Muscle layer of duodenum (tissue), 2 donors: ENCODE results near the gene KCTD20.
A peak's percentile ranks its signal among the peaks of the same experiment; 100 is the strongest.
"Not testable (repeated sequence)": the region's sequence is repeated elsewhere in the genome, so short reads cannot be mapped to it uniquely, and the experiment has no call there.

Experiments
- H3K27ac ChIP-seq: one replicate; pipeline ENCODE4 v1.7.0; 2013; ENCODE audit warnings: mild to moderate bottlenecking, low read length
- H3K27me3 ChIP-seq: one replicate; pipeline ENCODE4 v1.7.0; 2013; ENCODE audit warnings: low read depth, mild to moderate bottlenecking, control low read depth, low read length
- H3K36me3 ChIP-seq, 2 donors: one replicate each; pipeline ENCODE4 v1.7.0; 2013; ENCODE audit warnings: low read length in 2 of 2, control low read depth in 1 of 2, mild to moderate bottlenecking in 1 of 2; ENCODE audit not compliant: insufficient read depth in 2 of 2, control insufficient read depth in 1 of 2
- H3K4me1 ChIP-seq, 2 donors: one replicate each; pipeline ENCODE4 v1.7.0; 2013; ENCODE audit warnings: low read length in 2 of 2, mild to moderate bottlenecking in 2 of 2, control low read depth in 1 of 2, moderate library complexity in 1 of 2; ENCODE audit not compliant: insufficient read depth in 2 of 2, control insufficient read depth in 1 of 2
- H3K4me3 ChIP-seq, 2 donors: one replicate each; pipeline ENCODE4 v1.7.0; 2013; ENCODE audit warnings: low read length in 2 of 2, low read depth in 1 of 2, mild to moderate bottlenecking in 1 of 2
- H3K9me3 ChIP-seq, 2 donors: one replicate each; pipeline ENCODE4 v1.7.0; 2013; ENCODE audit warnings: low read length in 2 of 2, control low read depth in 1 of 2, mild to moderate bottlenecking in 1 of 2; ENCODE audit not compliant: control insufficient read depth in 1 of 2
- donor health status: healthy.

KCTD20 gene

GRCh38 chr6:36442671-36443470, at the start of gene KCTD20, which contains the start of gene PXT1:
KCTD20 (plus strand) TSS chr6:36443000; CDS start chr6:36470098, 27,098 bp downstream.
PXT1 (minus strand) TSS chr6:36442854; CDS start chr6:36426082, 16,772 bp downstream.
- Histone ChIP-seq H3K27me3 (no peaks in the 10 kb centered on the region), H3K27ac (peak within 1 kb of the TSS; percentile 98), H3K36me3 (peaks cover 0 to 3% of the 10 kb centered on the region in 2 donors), H3K4me3 (peak within 1 kb of the TSS; percentile 85 to 95), H3K4me1 (peaks cover 12 to 23% of the 10 kb centered on the region in 2 donors), H3K9me3 (no peaks in the 10 kb centered on the region)

- no peaks in the 10 kb centered on the region for H3K36me3 ChIP-seq
- H3K27me3 ChIP-seq, result no peaks in the 10 kb centered on the region
- no peaks in the 10 kb centered on the region for H3K9me3 ChIP-seq
- no peak overlapping the region for H3K27ac ChIP-seq
- no peaks in the 10 kb centered on the region for H3K4me1 ChIP-seq
- H3K4me3 ChIP-seq, result no peak overlapping the region
Observed at GRCh38 chr6:36399970-36400369, 42.8 kb upstream of the KCTD20 start.

- H3K4me3 ChIP-seq, result no peak overlapping the region
- H3K27me3 ChIP-seq, result no peaks in the 10 kb centered on the region
- H3K4me1 ChIP-seq, result no peaks in the 10 kb centered on the region
- H3K9me3 ChIP-seq, result no peaks in the 10 kb centered on the region
- no peaks in the 10 kb centered on the region for H3K36me3 ChIP-seq
- no peak overlapping the region for H3K27ac ChIP-seq
Observed at GRCh38 chr6:36402481-36402880, 40.3 kb upstream of the KCTD20 start.

- no peak overlapping the region for H3K27ac ChIP-seq
- H3K4me1 ChIP-seq, result no peaks in the 10 kb centered on the region
- H3K27me3 ChIP-seq, result no peaks in the 10 kb centered on the region
- H3K9me3 ChIP-seq, result no peaks in the 10 kb centered on the region
- no peak overlapping the region for H3K4me3 ChIP-seq
- H3K36me3 ChIP-seq, result no peaks in the 10 kb centered on the region
Observed at GRCh38 chr6:36404164-36404563, 38.6 kb upstream of the KCTD20 start.

GRCh38 chr6:36409718-36410117, 33.1 kb upstream of the KCTD20 start:
- not testable (repeated sequence) for H3K36me3 ChIP-seq, H3K27ac ChIP-seq, H3K27me3 ChIP-seq, H3K4me1 ChIP-seq, H3K4me3 ChIP-seq, H3K9me3 ChIP-seq

GRCh38 chr6:36413489-36414480, 29.0 kb upstream of the KCTD20 start:
- Histone ChIP-seq H3K27me3 (no peaks in the 10 kb centered on the region), H3K36me3 (no peaks in the 10 kb centered on the region), H3K9me3 (no peaks in the 10 kb centered on the region), H3K27ac (no peak overlapping the region), H3K4me1 (no peaks in the 10 kb centered on the region), H3K4me3 (no peak overlapping the region)

GRCh38 chr6:36414481-36414880, 28.3 kb upstream of the KCTD20 start:
- no peaks in the 10 kb centered on the region for H3K9me3 ChIP-seq
- no peaks in the 10 kb centered on the region for H3K27me3 ChIP-seq
- H3K36me3 ChIP-seq, result no peaks in the 10 kb centered on the region
- no peak overlapping the region for H3K27ac ChIP-seq
- H3K4me1 ChIP-seq, result no peaks in the 10 kb centered on the region
- H3K4me3 ChIP-seq, result no peak overlapping the region

GRCh38 chr6:36418558-36418957, 24.2 kb upstream of the KCTD20 start:
- no peak overlapping the region for H3K4me3 ChIP-seq
- H3K36me3 ChIP-seq, result no peaks in the 10 kb centered on the region
- H3K27me3 ChIP-seq, result no peaks in the 10 kb centered on the region
- peaks cover 0 to 4% of the 10 kb centered on the region in 2 donors for H3K4me1 ChIP-seq
- no peak overlapping the region for H3K27ac ChIP-seq
- no peaks in the 10 kb centered on the region for H3K9me3 ChIP-seq

GRCh38 chr6:36419310-36419709, 23.5 kb upstream of the KCTD20 start:
- no peak overlapping the region for H3K27ac ChIP-seq
- no peaks in the 10 kb centered on the region for H3K36me3 ChIP-seq
- H3K4me3 ChIP-seq, result no peak overlapping the region
- no peaks in the 10 kb centered on the region for H3K27me3 ChIP-seq
- H3K4me1 ChIP-seq, result peaks cover 0 to 4% of the 10 kb centered on the region in 2 donors
- H3K9me3 ChIP-seq, result no peaks in the 10 kb centered on the region

GRCh38 chr6:36422714-36423100, 20.1 kb upstream of the KCTD20 start:
- Histone ChIP-seq H3K9me3 (no peaks in the 10 kb centered on the region), H3K27ac (peak overlapping the region; percentile 79), H3K36me3 (no peaks in the 10 kb centered on the region), H3K4me1 (peaks cover 0 to 4% of the 10 kb centered on the region in 2 donors), H3K4me3 (peak overlapping the region; percentile 52 to 84), H3K27me3 (no peaks in the 10 kb centered on the region)

GRCh38 chr6:36423101-36423824, 19.5 kb upstream of the KCTD20 start:
- H3K27ac ChIP-seq, result peak overlapping the region; percentile 92
- H3K4me3 ChIP-seq, result peak overlapping the region; percentile 52 to 84
- H3K27me3 ChIP-seq, result no peaks in the 10 kb centered on the region
- peaks cover 0 to 4% of the 10 kb centered on the region in 2 donors for H3K4me1 ChIP-seq
- no peaks in the 10 kb centered on the region for H3K9me3 ChIP-seq
- H3K36me3 ChIP-seq, result no peaks in the 10 kb centered on the region
